BJ (cell line): ENCODE results near the gene S100A7A. TPM values are rescaled to one million over a fixed set of nuclear protein-coding genes. Genes with fewer than 3 reads are reported as not detected.
"Not testable (repeated sequence)": the region's sequence is repeated elsewhere in the genome, so short reads cannot be mapped to it uniquely, and the experiment has no call there.

Source experiments
- CTCF ChIA-PET: fragments of 350-600 bp; formaldehyde crosslinking; extraction: SDS; loops from one replicate; lab custom pipeline; 2021; ENCODE audit warnings: antibody characterized with exemption, inconsistent platforms; lab: Yijun Ruan, JAX
- POLR2A ChIA-PET: fragments of 300-600 bp; sonication (Branson Sonifier 250); formaldehyde crosslinking; extraction: SDS; loops from one replicate; lab custom pipeline; 2021; ENCODE audit warnings: antibody characterized with exemption; lab: Charles Lee
- DNase-seq: peaks from one replicate; pipeline ENCODE4 v3.0.0-alpha.2; 2011; ENCODE audit warnings: low read depth
- H3K27me3 ChIP-seq: 2 replicates; pipeline ENCODE4 v1.6.0; 2011; ENCODE audit warnings: low read length; ENCODE audit not compliant: control insufficient read depth, insufficient read depth
- H3K36me3 ChIP-seq: 2 replicates; pipeline ENCODE4 v1.5.1; 2011; ENCODE audit warnings: low read length; ENCODE audit not compliant: control insufficient read depth, insufficient read depth
- H3K4me3 ChIP-seq: 2 replicates; pipeline ENCODE4 v1.5.1; 2011; ENCODE audit warnings: low read depth, mild to moderate bottlenecking, control low read depth, low read length
- CTCF ChIP-seq: IDR thresholded peaks from 2 replicates; pipeline ENCODE4 v1.5.1; 2011; ENCODE audit warnings: low read depth, mild to moderate bottlenecking, control low read depth, inconsistent platforms, low read length, moderate library complexity; ENCODE audit not compliant: insufficient read depth
- polyA plus RNA-seq: library from polyadenylated mRNA; depleted of rRNA; stranded (reverse); fragments of >200 nt; gene quantifications from 2 replicates; pipeline ENCODE4 v1.2.3, GENCODE V29; 2011

Gene S100A7A
- polyA plus RNA-seq, 1 experiment: not detected

GRCh38 chr1:153417136-153417888 lies 992 bp downstream of the S100A7A start:
- DNase-seq: no peak
- H3K36me3 ChIP-seq: no peaks in the 10 kb centered on the region
- H3K27me3 ChIP-seq: no peaks in the 10 kb centered on the region
- TF ChIP-seq CTCF: no peak
- H3K4me3 ChIP-seq: no peak overlapping the region
- CTCF ChIA-PET: interaction anchor here (0.6 kb wide), 1 partner anchor 65 kb away, joined by 3 read pairs; no protein-coding TSS in a partner anchor
- POLR2A ChIA-PET: no interaction called here

GRCh38 chr1:153418758-153419435 lies 2.6 kb downstream of the S100A7A start:
- H3K36me3 ChIP-seq, H3K27me3 ChIP-seq, CTCF ChIA-PET, DNase-seq, POLR2A ChIA-PET, H3K4me3 ChIP-seq: not testable (repeated sequence)

- DNase-seq, H3K36me3 ChIP-seq, CTCF ChIA-PET, POLR2A ChIA-PET, H3K4me3 ChIP-seq, H3K27me3 ChIP-seq: not testable (repeated sequence)
Measured at GRCh38 chr1:153419436-153419793, 3.1 kb downstream of the S100A7A start.

- Histone ChIP-seq H3K36me3 (no peaks in the 10 kb centered on the region), H3K4me3 (no peak overlapping the region), H3K27me3 (no peaks in the 10 kb centered on the region)
- TF ChIP-seq CTCF: no peak
- ChIA-PET CTCF (interaction anchor here (0.6 kb wide), 1 partner anchor 666 kb away, joined by 3 read pairs; no protein-coding TSS in a partner anchor), POLR2A (no interaction called here)
- DNase-seq: no peak
Measured at GRCh38 chr1:153420306-153420705, 4.0 kb downstream of the S100A7A start.

GRCh38 chr1:153422450-153423068 lies 6.2 kb downstream of the S100A7A start:
- no peak for DNase-seq
- POLR2A ChIA-PET: no interaction called here

More at GRCh38 chr1:153422450-153423068, 6.2 kb downstream of the S100A7A start:
- H3K4me3 ChIP-seq: no peak overlapping the region
- CTCF ChIA-PET: no interaction called here
- no peaks in the 10 kb centered on the region for H3K27me3 ChIP-seq
- no peak for TF ChIP-seq CTCF
- no peaks in the 10 kb centered on the region for H3K36me3 ChIP-seq
